IPS-18c (cell line): Measurements from ENCODE around the gene ZNG1A.
A peak's percentile ranks its signal among the peaks of the same experiment; 100 is the strongest.
"Not testable (repeated sequence)": the region's sequence is repeated elsewhere in the genome, so short reads cannot be mapped to it uniquely, and the experiment has no call there.

Source experiments
- H3K4me3 ChIP-seq: 2 replicates; pipeline ENCODE4 v1.7.0; 2013; ENCODE audit warnings: low read depth, mild to moderate bottlenecking, low read length, moderate library complexity; ENCODE audit not compliant: insufficient read depth
- H3K9me3 ChIP-seq: one replicate; pipeline ENCODE4 v1.6.1; 2013; ENCODE audit warnings: mild to moderate bottlenecking, low read length, moderate library complexity; ENCODE audit not compliant: control insufficient read depth, insufficient read depth

ZNG1A gene

GRCh38 chr9:209143-209758, 30.4 kb upstream of the ZNG1A start:
- H3K4me3 ChIP-seq = no peak overlapping the region

GRCh38 chr9:206481-206880, 27.6 kb upstream of the ZNG1A start:
- Histone ChIP-seq H3K4me3 (no peak overlapping the region), H3K9me3 (no peaks in the 10 kb centered on the region)

More at GRCh38 chr9:209143-209758, 30.4 kb upstream of the ZNG1A start:
- no peaks in the 10 kb centered on the region for H3K9me3 ChIP-seq

GRCh38 chr9:199601-200000, 20.7 kb upstream of the ZNG1A start:
- not testable (repeated sequence) for H3K4me3 ChIP-seq

GRCh38 chr9:178140-178825, 573 bp downstream of the ZNG1A start:
- not testable (repeated sequence) for H3K9me3 ChIP-seq
- peak overlapping the region; percentile 47; the same call in 1 of the 2 replicates for H3K4me3 ChIP-seq

More at GRCh38 chr9:199601-200000, 20.7 kb upstream of the ZNG1A start:
- not testable (repeated sequence) for H3K9me3 ChIP-seq

- not testable (repeated sequence) for H3K9me3 ChIP-seq, H3K4me3 ChIP-seq
Observed at GRCh38 chr9:169757-170156, 9.1 kb downstream of the ZNG1A start.

- H3K9me3 ChIP-seq, H3K4me3 ChIP-seq: not testable (repeated sequence)
Observed at GRCh38 chr9:159871-160270, 19.0 kb downstream of the ZNG1A start.

GRCh38 chr9:151173-151572, 27.7 kb downstream of the ZNG1A start:
- H3K9me3 ChIP-seq, H3K4me3 ChIP-seq: not testable (repeated sequence)

- not testable (repeated sequence) for H3K4me3 ChIP-seq, H3K9me3 ChIP-seq
Observed at GRCh38 chr9:139880-140279, 39.0 kb downstream of the ZNG1A start.

- H3K4me3 ChIP-seq = peak within 1 kb of the TSS; percentile 24; the same call in 1 of the 2 replicates
- not testable (repeated sequence) for H3K9me3 ChIP-seq
Observed at GRCh38 chr9:117995-118467, 60.8 kb downstream of the ZNG1A start, which contains the start of gene FOXD4. Gene FOXD4, minus strand, starts transcription at chr9:118417. Its CDS starts 298 bp downstream, at chr9:118119.

GRCh38 chr9:117144-117994, 61.5 kb downstream of the ZNG1A start:
- peak overlapping the region; percentile 24; the same call in 1 of the 2 replicates for H3K4me3 ChIP-seq
- H3K9me3 ChIP-seq = not testable (repeated sequence)

- H3K9me3 ChIP-seq, H3K4me3 ChIP-seq: not testable (repeated sequence)
Observed at GRCh38 chr9:116239-117077, 62.4 kb downstream of the ZNG1A start.

- not testable (repeated sequence) for H3K9me3 ChIP-seq, H3K4me3 ChIP-seq
Observed at GRCh38 chr9:115118-115451, 63.8 kb downstream of the ZNG1A start.

- H3K9me3 ChIP-seq = not testable (repeated sequence)
- H3K4me3 ChIP-seq = peak overlapping the region; percentile 36; the same call in 1 of the 2 replicates
Observed at GRCh38 chr9:114267-115117, 64.4 kb downstream of the ZNG1A start.

GRCh38 chr9:113468-114266, 65.2 kb downstream of the ZNG1A start:
- H3K9me3 ChIP-seq = not testable (repeated sequence)
- peak overlapping the region; percentile 36 for H3K4me3 ChIP-seq

GRCh38 chr9:112589-113467, 66.0 kb downstream of the ZNG1A start:
- peak overlapping the region; percentile 36; the same call in 1 of the 2 replicates for H3K4me3 ChIP-seq

More at GRCh38 chr9:112589-113467, 66.0 kb downstream of the ZNG1A start:
- not testable (repeated sequence) for H3K9me3 ChIP-seq
